ENCODE measurements around the gene PLAAT3.
"Not testable (repeated sequence)": the region's sequence is repeated elsewhere in the genome, so short reads cannot be mapped to it uniquely, and the experiment has no call there.

PLAAT3 gene

DNA sequence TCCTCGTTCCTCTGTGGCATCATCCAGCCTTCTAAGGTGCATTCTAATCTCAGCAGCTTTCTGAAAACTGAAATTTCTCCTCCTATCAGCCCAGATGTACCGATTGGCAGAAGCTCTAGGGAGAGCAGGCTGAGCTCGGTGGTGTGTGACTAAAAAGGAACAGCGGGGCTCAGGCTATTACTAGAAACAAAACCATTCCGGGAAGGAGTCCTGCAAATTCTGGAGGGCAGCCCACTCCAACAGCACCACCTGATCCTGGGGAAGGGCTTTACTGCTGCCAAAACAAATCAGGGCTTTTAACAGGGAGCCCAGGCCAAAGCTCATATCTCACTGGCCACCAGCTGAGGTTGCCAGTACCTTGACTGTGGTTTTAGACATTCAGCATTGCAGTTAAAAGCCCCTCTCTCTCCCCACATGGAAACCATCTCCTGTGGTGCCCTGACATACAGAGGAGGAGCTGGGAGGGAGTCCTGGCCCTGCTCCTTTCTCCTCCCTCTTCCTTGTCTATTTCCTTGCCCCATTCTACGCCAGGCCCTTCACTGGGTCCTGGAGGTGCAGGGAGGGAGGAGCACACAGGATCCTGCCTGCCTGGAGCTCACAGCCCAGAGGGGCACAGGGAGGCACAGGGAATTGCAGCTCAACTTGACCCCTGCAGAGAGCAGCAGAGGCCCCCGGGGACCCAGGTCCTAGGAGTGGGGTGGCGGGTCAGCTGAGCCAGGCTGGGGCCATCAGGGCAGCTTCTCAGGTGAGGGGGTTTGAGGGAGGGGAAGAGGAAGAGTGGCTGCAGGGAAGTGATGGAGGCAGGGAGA lies 76.7 kb downstream of the PLAAT3 start:
- peak; percentile 63 for DNase-seq (ENCODE audit: low spot score)

DNA sequence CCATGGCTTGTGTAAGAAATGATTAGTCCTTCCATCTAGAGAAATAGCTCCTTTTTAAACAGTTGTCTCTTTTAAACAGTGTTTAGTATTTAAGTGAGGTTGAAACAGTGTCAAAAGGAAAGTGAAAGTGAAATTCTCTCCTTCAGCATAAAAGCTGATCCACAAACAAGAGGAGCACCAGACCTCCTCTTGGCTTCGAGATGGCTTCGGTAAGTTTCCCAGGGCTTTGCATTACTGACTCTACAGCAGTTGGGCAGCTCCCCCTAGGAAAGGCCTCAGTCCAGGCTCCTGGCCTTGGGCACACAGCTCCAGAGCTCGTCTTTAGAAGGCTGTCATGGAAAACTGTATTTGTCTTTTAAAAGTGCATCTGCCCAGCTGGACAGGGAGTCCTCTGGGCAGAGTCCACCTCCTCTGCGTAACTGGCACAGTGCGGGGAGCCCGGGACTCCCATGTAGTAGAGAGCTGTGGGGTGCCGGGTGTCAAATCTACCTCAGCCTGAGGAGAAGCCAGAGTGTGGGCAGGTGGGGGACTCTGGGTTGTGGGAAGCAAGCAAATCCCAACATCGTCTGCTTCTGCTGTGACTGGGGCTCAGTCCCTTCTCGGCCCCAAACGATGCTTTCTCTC lies 77.5 kb downstream of the PLAAT3 start, which contains the start of gene PLAAT4:
PLAAT4 (plus strand) TSS at position 140 of the 624 bp plus-strand sequence; CDS start at position 201, 61 bp downstream.
- peak; percentile 71 for DNase-seq (ENCODE audit: low spot score)

DNA sequence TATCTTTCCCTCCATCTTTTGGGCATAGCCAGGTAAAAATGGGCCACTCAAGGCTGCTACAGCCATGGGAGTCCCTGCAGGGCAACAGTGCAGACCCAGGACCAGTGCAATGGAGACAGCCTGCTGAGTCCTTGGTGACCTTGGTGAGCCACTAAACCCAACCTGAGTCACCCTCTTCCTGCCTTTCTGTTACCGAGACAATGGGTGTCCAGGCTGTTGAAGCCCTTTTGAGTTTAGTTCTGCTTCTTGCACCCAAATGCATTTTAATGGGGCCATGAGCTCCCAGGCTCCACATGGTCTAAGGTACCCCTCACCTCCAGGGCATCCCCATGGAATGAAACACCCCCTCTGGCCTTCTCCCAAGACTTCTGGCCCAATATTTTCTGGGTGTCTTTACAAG lies 78.5 kb downstream of the PLAAT3 start:
- peak; percentile 6 for DNase-seq (ENCODE audit: low spot score)

DNA sequence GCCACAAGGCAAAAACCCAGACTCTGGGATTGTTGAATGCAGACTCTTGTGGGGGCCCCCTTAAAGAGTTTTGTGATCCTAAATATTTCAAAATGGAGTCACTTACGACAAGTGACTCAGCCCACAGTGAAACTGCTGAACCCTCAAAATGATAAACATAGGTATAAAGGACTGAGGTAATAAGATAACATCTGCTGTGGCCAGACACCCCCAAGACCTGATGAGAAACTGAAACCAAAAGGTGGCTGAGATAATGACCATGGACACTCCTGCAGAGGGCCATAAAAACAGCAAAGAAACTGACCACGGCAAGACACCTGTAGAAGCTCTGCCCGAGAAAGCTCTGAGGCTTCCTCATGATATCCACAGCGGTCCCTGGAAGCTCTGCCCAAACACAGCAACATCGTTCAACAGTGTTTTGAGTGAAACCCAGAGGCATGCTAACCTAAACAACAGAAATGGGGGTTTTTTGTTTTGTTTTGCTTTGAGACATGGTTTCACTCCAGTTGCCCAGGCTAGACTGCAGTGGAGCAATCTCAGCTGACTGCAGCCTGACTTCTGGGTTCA lies 79.3 kb downstream of the PLAAT3 start:
- no peak for DNase-seq (ENCODE audit: low spot score)

DNA sequence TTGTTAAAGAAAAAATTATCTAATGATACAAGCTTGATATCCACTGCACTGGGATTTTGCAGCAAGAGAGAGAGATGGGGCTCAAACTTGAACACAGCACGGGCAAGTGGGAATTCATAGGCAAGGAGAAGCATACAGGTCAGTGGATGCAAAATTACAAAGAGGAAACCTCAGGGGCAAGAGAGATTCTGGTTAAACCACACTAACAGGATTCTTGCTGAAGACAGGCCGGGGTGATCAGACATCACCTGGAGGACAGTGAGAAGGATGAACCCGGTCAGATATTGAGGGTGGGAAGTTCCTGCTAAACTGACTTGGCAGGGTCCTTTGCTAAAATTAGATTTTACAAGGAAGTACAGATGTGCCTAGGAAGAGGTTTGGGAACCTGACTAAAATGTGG lies 80.2 kb downstream of the PLAAT3 start:
- no peak for DNase-seq (ENCODE audit: low spot score)

DNA sequence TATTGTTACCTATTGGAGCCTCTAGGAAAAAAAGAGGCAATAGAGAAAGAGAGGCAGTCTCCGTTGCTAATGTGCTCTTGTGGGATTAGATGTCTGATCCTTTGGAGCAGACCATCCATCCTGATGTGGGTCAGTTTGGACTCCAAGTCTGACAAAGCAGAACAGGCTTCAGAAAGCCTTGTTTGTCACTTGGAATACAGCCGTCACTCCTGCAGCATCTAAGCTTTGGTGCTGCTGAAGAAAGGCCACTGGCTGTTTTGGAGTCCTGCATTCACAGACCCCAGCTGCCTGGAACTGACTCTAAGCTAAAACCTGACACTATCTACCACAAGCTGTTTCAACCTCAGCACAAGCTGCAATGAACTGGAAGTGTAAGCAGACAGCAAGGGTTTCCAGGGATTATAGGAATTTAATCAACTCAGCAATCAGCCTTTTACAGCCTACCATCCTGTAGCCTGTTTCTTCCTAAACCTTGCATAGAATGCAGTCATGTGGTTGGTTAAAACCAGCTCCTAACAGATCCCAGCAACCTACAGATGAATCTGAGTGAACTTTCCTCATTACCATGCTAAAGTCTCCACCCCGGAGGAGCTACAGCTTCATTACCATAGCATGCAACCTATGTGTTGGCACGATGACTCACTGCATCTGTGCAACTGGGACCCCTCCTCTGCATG lies 81.3 kb downstream of the PLAAT3 start:
- DNase-seq (ENCODE audit: low spot score): no peak

DNA sequence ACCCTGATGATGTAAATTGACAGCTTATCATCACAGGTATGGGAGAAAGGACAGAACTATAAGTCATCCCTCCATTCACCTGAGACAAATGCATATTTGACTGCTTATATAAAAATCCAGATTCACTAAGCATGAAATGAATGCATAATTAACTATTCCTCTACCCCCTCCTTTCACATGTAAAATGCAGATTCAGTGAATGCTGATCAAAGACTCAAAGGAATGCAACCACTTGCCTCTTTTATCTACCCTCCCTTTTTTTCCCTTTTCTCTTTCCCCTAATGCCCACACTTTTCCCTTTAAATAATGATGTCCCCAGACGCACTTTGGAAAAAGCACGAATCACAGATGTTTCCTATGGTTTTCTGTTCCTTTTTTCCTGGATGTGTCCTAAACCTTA lies 82.1 kb downstream of the PLAAT3 start:
- no peak for DNase-seq (ENCODE audit: low spot score)

DNA sequence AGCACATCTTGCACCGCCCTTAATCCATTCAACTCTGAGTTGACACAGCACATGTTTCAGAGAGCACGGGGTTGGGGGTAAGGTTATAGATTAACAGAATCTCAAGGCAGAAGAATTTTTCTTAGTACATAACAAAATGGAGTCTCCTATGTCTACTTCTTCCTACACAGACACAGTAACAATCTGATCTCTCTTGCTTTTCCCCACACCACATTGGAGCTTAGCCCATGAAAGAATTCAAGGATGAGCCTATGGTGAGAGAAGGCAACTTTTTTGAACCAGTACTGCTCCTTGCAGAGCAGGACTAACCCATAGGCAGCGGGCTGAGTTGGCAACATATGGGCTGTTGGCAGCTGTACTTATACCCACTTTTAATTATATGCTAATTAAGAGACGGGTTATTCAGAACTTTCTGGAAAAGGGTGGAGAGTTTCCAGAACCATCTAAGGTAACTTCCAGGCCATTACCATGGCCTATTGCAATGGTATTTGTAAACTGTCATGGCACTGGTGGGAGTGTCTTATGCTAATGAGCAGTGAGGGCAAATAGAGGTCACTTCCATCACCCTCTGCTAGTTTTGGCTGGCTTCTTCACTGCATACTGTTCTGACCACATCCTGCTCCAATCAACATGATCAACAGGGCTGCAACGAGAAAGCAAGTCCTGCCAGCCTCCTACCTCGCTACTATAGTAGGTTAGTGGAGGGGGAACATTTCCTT lies 83.0 kb downstream of the PLAAT3 start:
- peak; percentile 57 for DNase-seq (ENCODE audit: low spot score)

DNA sequence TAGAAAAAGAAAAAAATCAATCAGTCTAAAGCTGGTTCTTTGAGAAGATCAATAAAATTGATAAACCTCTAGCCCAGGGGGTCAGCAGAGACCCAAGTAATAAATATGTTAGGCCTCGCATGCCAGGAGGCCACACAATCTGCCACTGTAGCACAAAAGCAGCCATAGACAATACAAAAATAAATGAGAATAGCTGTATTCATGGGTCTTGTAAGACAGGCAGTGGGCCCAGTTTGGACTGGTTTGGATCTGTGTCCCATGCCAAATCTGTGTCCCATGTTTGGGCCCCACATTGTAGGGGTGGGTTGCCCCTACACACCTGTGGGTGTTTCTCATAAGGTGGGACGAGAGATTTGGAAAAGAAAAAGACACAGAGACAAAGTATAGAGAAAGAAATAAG lies 84.2 kb downstream of the PLAAT3 start:
- DNase-seq (ENCODE audit: low spot score): no peak

DNA sequence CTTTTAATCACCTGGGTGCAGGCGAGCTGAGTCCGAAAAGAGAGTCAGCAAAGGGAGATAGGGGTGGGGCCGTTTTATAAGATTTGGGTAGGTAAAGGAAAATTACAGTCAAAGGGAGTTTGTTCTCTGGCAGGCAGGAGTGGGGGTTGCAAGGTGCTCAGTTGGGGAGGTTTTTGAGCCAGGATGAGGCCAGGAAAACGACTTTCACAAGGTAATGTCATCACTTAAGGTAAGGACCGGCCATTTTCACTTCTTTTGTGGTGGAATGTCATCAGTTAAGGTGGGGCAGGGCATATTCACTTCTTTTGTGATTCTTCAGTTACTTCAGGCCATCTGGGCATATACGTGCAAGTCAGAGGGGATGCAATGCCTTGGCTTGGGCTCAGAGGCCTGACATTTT lies 84.9 kb downstream of the PLAAT3 start:
- DNase-seq (ENCODE audit: low spot score): not testable (repeated sequence)

DNA sequence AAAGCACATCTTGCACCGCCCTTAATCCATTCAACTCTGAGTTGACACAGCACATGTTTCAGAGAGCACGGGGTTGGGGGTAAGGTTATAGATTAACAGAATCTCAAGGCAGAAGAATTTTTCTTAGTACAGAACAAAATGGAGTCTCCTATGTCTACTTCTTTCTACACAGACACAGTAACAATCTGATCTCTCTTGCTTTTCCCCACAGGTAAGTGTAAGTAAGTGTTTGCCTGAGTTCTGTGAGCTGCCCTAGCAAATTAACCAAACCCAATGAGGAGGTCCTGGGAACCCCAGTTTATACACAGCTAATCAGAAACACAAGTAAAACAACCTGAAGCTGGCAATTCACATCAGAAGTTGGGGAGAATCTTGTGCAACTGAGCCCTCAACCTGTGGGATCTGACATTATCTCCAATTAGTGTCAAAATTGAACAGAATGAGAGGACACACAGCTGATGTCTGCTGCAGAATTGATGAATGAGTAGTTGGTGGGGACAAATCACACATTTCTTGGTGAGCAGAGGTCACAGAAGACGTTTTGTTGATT lies 85.4 kb downstream of the PLAAT3 start:
- not testable (repeated sequence) for DNase-seq (ENCODE audit: low spot score)

DNA sequence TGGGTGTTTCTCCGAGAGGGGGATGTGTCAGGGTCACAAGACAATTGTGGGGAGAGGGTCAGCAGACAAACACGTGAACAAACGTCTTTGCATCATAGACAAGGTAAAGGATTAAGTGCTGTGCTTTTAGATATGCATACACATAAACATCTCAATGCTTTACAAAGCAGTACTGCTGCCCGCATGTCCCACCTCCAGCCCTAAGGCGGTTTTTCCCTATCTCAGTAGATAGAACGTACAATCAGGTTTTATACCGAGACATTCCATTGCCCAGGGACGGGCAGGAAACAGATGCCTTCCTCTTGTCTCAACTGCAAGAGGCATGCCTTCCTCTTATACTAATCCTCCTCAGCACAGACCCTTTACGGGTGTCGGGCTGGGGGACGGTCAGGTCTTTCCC lies 86.1 kb downstream of the PLAAT3 start:
- not testable (repeated sequence) for DNase-seq (ENCODE audit: low spot score)

DNA sequence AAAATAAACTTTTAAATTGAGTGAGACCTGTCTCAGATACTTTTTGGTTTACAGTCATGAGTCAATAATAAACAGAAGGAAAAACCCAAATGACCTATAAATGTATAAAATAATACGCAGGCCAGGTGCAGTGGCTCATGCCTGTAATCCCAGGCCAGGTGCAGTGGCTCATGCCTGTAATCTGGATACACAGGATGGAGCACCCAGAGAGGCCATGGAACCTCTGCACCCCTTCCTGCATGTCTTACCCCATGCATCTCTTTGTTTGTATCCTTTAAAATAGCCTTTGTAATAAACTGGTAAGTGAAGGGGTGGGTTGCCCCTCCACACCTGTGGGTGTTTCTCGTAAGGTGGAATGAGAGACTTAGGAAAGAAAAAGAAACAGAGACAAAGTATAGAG lies 86.6 kb downstream of the PLAAT3 start:
- no peak for DNase-seq (ENCODE audit: low spot score)
